COLO668 (cell line): ENCODE results near the gene POSTN.
"Not testable (repeated sequence)": the region's sequence is repeated elsewhere in the genome, so short reads cannot be mapped to it uniquely, and the experiment has no call there.

ENCODE experiments used
- DNase-seq: peaks from one replicate; lab custom pipeline; 2025; ENCODE audit not compliant: unreplicated experiment; lab: John Stamatoyannopoulos, UW

Gene POSTN

GRCh38 chr13:37596805-37597204, 1.8 kb downstream of the POSTN start:
- DNase-seq = no peak

- no peak for DNase-seq
These were observed 3.4 kb downstream of the POSTN start for GRCh38 chr13:37595162-37595561.

DNA sequence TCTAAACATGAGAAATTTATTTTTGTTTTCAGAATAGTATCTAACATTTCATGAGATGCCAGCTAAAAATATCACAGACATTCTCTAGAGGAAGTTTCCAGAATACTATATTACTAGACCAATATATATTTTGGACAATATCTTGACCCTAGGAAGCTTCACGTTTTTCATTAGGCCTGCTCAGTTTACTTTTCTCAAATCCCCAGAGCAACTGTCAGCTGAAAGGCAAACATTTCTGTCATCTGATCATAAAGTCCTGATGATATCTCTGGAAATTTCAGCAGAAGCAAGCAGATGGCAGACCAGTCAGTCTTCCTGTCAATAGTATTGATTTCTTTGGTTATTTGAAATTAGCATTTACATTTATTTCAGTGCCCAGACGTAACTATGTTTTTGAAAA, 4.0 kb downstream of the POSTN start:
- no peak for DNase-seq

GRCh38 chr13:37589381-37589780, 9.2 kb downstream of the POSTN start:
- DNase-seq = not testable (repeated sequence)

GRCh38 chr13:37587236-37587635, 11.3 kb downstream of the POSTN start:
- no peak for DNase-seq

DNA sequence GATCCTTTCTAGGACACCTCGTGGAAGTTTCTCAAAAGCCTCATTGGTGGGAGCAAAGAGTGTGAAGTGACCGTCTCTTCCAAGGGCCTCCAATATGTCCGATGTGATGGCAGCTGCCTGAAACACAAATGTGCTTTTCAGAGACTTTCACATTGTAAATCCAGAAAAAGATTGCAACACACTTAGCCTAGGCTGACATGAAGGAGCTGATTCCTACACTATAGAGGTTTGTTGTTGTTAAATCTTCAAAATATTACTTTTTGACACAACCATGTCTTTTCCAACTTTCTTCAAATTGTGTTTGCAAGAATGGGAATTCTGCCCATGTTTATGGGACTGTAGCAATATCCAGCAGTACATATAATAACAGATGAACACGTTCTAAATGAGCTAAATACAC, 12.4 kb downstream of the POSTN start:
- DNase-seq = no peak

DNA sequence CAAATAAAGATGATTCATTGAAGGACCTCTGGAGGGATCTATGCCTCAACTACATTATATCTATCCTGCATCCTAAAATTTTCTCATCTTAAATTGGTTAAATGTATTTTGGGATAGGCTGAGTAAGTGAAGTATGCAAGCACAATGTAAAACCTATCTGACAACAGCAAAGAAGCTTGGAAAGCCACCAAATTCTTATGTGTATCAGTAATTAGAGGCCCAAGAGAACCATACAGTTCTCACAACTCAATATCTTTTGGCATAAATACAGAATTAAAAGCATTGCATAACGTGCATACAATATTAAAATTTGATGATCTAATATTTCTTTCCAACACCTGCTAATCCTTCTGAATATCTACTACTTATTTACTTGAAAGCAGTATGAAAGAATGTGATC, 13.0 kb downstream of the POSTN start:
- no peak for DNase-seq

- no peak for DNase-seq
These were observed 22.0 kb downstream of the POSTN start for GRCh38 chr13:37576601-37577000.

GRCh38 chr13:37565425-37565824, 33.1 kb downstream of the POSTN start:
- DNase-seq = no peak

GRCh38 chr13:37561031-37561430, 37.5 kb downstream of the POSTN start:
- no peak for DNase-seq

DNA sequence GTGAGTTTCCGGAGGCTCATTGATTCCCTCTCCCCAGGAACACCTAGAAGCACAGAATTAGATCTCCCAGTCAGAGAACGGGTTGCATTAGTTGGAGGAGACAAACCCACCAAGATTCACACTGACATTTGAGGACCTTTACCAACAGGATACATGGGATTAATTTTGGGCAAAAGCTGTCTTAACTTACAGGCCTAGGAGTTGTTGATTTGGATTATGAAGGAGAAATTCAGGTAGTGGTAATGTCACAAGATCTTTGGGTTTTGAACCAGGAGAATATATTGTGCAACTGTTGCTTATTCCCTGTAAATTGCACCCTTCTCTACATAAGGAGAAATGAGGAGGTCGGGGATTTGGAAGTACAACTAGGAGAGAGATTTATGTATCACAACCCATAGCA, 38.0 kb downstream of the POSTN start:
- no peak for DNase-seq

DNA sequence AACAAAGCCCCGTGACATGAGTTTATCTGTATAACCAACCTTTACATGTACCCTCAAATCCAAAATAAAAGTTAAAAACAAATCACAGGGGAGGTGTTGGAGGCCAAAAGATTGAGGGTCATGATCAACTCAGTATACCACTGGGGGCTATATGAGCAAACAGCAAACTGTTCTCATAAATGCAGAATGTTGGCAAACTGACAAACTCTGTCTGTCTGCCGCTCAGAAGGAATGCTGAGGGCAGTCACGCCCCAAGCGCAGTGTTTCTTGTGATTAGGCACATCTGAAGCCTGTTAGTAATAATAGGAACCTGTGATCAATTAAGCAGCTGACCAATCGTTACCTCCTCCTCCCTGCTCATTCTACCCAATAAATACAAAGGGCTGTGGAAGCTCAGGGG, 39.8 kb downstream of the POSTN start:
- DNase-seq = not testable (repeated sequence)

- DNase-seq = no peak
These were observed 52.5 kb downstream of the POSTN start for GRCh38 chr13:37546087-37546486.

DNA sequence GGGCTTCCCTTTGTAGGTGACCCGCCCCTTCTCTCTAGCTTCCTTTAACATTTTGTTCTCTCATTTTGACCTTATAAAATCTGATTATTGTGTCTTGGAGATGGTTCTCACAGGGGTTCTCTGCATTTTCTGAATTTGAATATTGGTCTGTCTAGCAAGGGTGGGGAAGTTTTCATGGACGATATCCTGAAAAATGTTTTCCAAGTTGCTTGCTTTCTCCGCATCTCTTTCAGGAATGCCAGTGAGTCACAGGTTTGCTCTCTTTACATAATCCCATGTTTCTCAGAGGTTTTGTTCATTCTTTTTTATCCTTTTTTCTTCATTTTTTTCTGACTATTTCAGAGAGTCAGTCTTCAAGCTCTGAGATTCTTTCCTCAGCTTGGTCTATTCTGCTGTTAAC, 53.6 kb downstream of the POSTN start:
- DNase-seq = no peak

DNA sequence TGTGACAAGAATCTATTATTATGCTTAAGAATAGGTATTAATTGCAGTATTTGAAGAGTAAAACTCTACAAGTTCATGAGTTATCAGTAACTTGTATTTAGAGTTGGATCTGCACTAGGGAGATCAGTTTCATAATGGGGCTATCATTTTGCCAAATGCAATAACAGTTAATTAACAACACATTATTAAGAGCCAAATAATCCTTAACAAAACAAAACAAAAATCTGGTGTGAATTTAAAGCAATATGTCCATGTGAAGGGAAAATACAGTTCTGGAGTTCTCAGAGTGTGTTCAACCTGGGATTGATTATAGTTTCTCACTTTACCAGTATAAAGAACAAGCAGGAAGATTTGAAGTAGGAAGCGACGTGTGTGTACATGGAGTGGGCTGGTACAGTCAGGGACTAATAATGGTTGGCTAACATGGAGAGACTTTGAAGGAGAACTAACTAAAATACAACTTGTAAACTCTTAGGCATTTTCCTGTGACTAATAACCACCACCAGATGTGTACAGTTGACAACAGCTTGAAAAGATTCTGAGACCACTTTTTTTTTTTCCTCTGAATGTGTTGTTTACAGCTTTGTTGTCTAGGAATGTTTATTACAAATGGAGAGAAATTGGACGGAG, 58.5 kb downstream of the POSTN start:
- DNase-seq = no peak

DNA sequence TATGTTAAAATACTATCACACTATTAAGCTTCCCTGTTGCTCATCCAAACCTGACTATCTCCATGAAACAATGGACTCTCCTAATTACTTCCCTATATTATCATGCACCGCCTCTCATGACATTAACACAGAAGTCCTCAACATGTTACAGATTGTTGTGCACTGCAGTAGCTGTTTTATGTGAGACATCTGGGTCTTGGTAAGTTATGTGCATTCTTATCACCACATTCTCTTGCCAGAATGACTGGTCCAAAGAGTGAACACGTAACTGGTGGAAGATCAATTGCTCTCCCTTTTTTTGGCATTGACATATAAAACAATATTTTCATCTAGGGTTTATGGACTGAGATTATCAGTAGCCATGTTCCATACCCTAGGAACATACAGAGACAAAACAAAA, 59.4 kb downstream of the POSTN start:
- DNase-seq = no peak

- DNase-seq = no peak
These were observed 63.1 kb downstream of the POSTN start for GRCh38 chr13:37535501-37535900.

DNA sequence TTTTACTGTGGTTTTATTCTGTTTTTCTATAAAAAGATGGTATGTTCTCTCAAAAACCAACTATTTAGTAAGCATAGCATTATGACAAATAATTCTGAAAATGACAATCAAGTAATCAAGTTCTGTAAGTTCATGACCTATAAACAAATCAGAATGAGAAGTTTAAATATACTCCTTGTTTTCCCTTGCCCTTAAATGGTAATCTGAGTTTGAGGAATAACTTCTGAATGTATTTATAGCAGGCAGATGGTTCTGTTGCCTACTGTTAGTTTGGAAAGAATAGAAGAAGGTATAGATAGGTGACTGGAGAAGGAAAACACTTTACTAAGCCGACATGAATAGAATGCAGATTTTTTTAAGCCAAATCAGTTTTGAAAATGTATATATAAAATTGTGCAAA, 63.9 kb downstream of the POSTN start:
- no peak for DNase-seq

DNA sequence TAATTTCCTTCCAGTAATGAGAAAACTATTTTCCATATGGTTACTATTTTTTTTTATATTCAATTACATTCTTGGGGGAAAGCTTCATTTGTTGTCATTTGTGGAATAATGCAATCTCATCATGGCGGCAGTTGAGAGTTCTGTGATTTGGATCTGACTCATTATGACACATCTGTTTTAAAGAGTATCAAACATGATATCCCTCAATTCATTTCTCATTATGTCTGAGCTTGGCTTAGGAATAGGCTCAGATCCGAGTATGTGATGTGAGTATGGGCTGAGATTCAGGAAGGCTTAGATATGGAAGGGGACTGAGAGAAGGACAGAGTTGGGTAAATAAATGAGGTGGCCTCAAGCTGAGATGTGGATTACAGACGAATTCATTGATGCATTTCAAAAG, 64.4 kb downstream of the POSTN start:
- no peak for DNase-seq

GRCh38 chr13:37531049-37531448, 67.5 kb downstream of the POSTN start:
- no peak for DNase-seq

DNA sequence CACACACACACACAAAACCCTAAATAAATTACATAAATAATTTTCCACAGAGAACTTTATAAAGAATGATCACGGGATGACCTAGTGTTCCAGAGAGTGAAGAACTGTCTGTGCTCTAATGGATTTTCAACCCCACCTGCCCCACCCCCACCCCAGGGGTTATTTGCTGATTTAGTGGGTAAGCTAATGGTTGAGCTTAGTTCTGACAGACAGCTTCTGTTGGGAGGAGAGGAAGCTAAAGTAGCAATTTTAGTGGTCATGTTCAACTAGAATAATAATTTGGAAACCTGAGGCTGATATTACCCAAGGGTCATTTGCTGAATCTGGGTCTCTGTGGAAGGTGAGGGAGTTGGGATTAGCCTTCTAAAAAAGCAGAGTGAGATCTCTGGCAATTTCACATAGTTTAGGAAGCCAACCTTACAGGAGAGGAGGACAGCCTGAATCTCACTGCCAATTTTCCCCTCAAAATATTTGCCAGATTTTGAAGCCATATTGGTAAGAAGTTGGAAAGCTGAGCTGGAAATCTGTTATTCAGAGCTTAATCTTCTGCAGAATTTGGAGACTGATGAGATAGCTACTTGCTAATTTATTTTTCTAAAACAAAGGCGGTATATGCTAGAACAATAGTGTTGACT, 68.7 kb downstream of the POSTN start:
- no peak for DNase-seq

GRCh38 chr13:37526710-37527473, 71.7 kb downstream of the POSTN start:
- DNase-seq = no peak
